Measurements from ENCODE around the gene TMEM161A. TPM values are rescaled to one million over a fixed set of nuclear protein-coding genes. Genes with fewer than 3 reads are reported as not detected.

The TMEM161A gene
- polyA plus RNA-seq, 12 donors = 13.3 to 30.7 (median 21.5) TPM; not detected in 1

- DNase-seq = no peak
Measured at GRCh38 chr19:19098703-19099632, 39.3 kb downstream of the TMEM161A start.

- no peak for DNase-seq
Measured at GRCh38 chr19:19098084-19098702, 40.1 kb downstream of the TMEM161A start.

GRCh38 chr19:19096641-19097627 is 41.3 kb downstream of the TMEM161A start:
- no peak for DNase-seq

GRCh38 chr19:19095691-19096090 is 42.6 kb downstream of the TMEM161A start:
- no peak for DNase-seq

DNA sequence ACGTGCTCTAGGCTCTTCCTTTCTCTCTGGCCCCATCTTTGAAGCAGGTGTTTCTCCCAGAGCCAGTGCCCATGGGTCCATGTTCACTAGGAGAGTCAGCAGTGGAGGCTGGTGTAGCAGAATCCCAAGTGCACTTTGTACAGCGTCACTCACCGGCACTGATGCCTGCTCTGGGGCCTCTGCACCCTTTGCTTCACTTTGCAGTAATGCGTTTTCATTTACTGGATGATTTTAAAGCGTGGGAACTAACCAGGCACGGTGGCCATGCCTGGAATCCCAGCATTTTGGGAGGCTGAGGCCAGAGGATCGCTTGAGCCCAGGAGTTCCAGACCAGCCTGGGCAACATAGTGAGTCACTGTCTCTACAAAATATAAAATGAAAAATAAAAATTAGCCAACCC is 43.8 kb downstream of the TMEM161A start:
- no peak for DNase-seq

DNA sequence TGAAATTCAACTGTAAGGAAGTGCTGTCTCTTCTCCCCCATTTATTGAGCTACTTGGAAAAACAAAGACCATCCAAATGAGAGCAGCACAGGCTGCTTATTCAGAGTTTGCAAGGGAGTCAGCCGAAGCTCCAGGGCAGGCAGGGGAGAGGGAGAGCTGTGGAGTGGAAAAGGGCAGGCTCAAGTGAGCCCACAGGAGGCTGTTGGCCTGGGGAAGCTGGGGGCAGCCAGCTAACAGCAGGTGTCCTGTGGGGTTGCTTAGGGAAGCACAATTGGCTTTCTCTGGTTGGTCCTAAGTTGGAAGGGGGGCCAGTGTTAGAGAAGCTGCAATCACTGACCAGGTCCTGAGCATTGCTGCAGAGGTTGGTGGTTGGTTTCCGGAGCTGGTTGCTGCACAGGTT is 50.6 kb downstream of the TMEM161A start:
- DNase-seq = no peak

- DNase-seq = no peak
Measured at GRCh38 chr19:19083413-19084178, 54.7 kb downstream of the TMEM161A start.

DNA sequence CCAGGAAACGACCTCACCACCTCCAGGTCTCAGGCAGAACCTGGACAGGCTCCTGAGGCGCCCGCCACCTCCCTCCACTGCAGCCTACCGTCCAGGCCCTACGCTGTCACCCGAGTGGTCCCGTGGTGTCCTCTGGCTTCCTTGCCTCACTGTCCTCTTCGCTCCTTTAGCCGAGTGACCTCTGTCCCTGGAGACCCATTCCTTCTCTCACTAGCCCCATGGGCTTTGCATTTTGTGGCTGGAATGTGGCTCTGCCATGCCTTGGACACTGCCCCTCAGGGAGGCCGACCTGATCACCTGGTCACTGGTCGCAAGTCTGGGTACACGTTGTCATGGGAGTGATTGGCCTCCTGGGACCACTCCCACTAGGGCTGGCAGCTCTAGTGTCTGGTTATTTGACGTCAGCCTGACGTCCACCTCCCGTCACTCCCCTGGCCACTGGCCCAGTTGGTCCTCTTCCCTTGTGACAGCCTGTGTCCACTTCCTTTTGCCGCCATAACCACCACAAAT is 56.6 kb downstream of the TMEM161A start:
- no peak for DNase-seq

DNA sequence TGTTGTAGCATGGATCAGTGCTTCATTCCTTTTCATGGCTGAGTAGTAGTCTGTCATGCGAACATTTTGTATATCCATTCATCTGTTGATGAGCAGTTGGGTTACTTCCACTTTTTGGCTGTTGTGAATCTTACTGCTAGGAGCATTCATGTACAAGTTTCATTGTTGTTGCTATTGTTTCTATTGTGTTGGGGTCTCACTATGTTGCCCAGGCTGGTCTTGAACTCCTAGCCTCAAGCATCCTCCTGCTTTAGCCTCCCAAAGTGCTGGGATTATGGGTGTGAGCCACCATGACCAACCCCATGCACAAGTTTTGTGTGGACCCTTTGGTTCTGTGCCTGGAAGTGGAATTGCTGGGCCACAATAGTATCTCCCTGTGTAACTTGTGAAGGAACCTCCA is 58.7 kb downstream of the TMEM161A start:
- DNase-seq = no peak

GRCh38 chr19:19078801-19079200 is 59.5 kb downstream of the TMEM161A start:
- no peak for DNase-seq

DNA sequence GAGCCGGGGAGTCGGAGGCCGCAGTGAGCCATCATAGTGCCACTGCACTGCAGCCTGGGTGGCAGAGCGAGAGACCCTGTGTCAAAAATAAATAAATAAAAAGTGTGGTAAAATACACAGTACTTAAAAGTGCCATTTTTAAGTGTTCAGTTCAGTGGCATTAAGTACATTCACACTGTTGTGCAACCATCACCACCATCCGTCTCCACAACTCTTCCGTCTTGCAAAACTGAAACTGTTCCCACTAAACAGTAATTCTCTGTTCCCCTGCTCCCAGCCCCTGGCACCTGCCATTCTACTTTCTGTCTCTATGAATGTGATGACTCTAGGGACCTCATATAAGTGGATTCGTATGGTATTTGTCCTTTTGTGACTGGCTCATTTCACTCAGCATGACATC is 61.2 kb downstream of the TMEM161A start:
- no peak for DNase-seq

- DNase-seq = no peak
Measured at GRCh38 chr19:19076476-19076875, 61.8 kb downstream of the TMEM161A start.

- no peak for DNase-seq
Measured at GRCh38 chr19:19075126-19075525, 63.2 kb downstream of the TMEM161A start.

- DNase-seq = no peak
Measured at GRCh38 chr19:19074196-19074882, 63.9 kb downstream of the TMEM161A start.

DNA sequence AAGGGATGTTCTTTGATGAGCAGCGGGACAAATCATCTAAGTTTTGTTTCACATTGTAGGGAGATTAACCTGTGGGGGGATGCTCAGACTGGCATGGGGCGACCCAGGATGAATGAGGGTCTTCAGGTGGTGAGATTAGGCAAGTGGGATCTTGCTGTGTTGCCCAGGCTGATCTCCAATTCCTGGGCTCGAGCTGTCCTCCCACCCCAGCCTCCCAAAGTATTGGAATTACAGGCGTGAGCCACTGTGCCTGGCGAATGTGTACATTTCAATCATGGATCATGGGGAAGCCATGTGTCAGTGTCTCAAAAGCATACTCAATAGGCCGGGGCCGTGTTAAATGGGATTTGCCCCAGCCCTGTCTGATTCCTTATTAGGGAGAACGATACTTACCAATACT is 66.4 kb downstream of the TMEM161A start:
- no peak for DNase-seq

Other genes with a start within 250 kb of the TMEM161A start
- gene CERS1, start 242.3 kb downstream of the TMEM161A start, polyA plus RNA-seq (ENCODE audit: insufficient read length in 12 of 12) = 10 to 100 TPM in 11 of 12 donors, not detected in 1; 15.8 to 49.2 (median 30.5) TPM
- 10 to 100 TPM in 11 of 12 donors, not detected in 1; 55.2 to 96.3 (median 71.7) TPM for gene COPE, start 219.1 kb downstream of the TMEM161A start, polyA plus RNA-seq (ENCODE audit: insufficient read length in 12 of 12)
- 10 to 100 TPM in 11 of 12 donors, not detected in 1; 29.4 to 45.6 (median 34.8) TPM for gene DDX49, start 218.8 kb downstream of the TMEM161A start, polyA plus RNA-seq (ENCODE audit: insufficient read length in 12 of 12)
- 10 to 100 TPM in 11 of 12 donors, not detected in 1; 46.8 to 83.7 (median 56.3) TPM for gene HOMER3, start 197.3 kb downstream of the TMEM161A start, polyA plus RNA-seq (ENCODE audit: insufficient read length in 12 of 12)
- gene SUGP2, start 105.0 kb downstream of the TMEM161A start, polyA plus RNA-seq (ENCODE audit: insufficient read length in 12 of 12) = 10 to 100 TPM in 11 of 12 donors, not detected in 1; 48.8 to 93.0 (median 60.4) TPM
- 10 to 100 TPM in 11 of 12 donors, not detected in 1; 17.5 to 54.8 (median 23.2) TPM for gene ARMC6, start 104.9 kb downstream of the TMEM161A start, polyA plus RNA-seq (ENCODE audit: insufficient read length in 12 of 12)
- gene SLC25A42, start 74.5 kb downstream of the TMEM161A start, polyA plus RNA-seq (ENCODE audit: insufficient read length in 12 of 12) = 10 to 100 TPM in 6 of 12 donors, 1 to 10 TPM in 5, not detected in 1; 7.2 to 20.2 (median 10.2) TPM
- gene MEF2B, start 31.8 kb upstream of the TMEM161A start, polyA plus RNA-seq (ENCODE audit: insufficient read length in 12 of 12) = 1 to 10 TPM in 8 of 12 donors, under 1 TPM in 2, not detected in 2; 0.66 to 3.4 (median 1.5) TPM
- gene BORCS8, start 53.7 kb upstream of the TMEM161A start, polyA plus RNA-seq (ENCODE audit: insufficient read length in 12 of 12) = 10 to 100 TPM in 8 of 12 donors, 1 to 10 TPM in 3, not detected in 1; 8.6 to 15.4 (median 11.8) TPM
- gene RFXANK, start 53.8 kb upstream of the TMEM161A start, polyA plus RNA-seq (ENCODE audit: insufficient read length in 12 of 12) = 100 to 1,000 TPM in 1 of 12 donors, 10 to 100 TPM in 10, not detected in 1; 44.3 to 143 (median 52.1) TPM
- 10 to 100 TPM in 3 of 12 donors, 1 to 10 TPM in 7, not detected in 2; 6.8 to 13.2 (median 9.2) TPM for gene NR2C2AP, start 64.9 kb upstream of the TMEM161A start, polyA plus RNA-seq (ENCODE audit: insufficient read length in 12 of 12)
- gene NCAN, start 73.5 kb upstream of the TMEM161A start, polyA plus RNA-seq (ENCODE audit: insufficient read length in 12 of 12) = 1 to 10 TPM in 1 of 12 donors, under 1 TPM in 8, not detected in 3; 0.05 to 1.3 (median 0.16) TPM
- 1 to 10 TPM in 10 of 12 donors, not detected in 2; 1.3 to 4.1 (median 2.5) TPM for gene TM6SF2, start 134.8 kb upstream of the TMEM161A start, polyA plus RNA-seq (ENCODE audit: insufficient read length in 12 of 12)
- gene SUGP1, start 182.0 kb upstream of the TMEM161A start, polyA plus RNA-seq (ENCODE audit: insufficient read length in 12 of 12) = 10 to 100 TPM in 11 of 12 donors, not detected in 1; 30.7 to 60.9 (median 35.2) TPM
- 100 to 1,000 TPM in 1 of 12 donors, 10 to 100 TPM in 11; 30.4 to 112 (median 47.5) TPM for gene MAU2, start 182.4 kb upstream of the TMEM161A start, polyA plus RNA-seq (ENCODE audit: insufficient read length in 12 of 12)